HepG2 (cell line): ENCODE measurements around the gene FANCE. TPM values are rescaled to one million over a fixed set of nuclear protein-coding genes. Genes with fewer than 3 reads are reported as not detected.

ENCODE experiments used
- CHD2 ChIP-seq: IDR thresholded peaks from 2 replicates; pipeline ENCODE4 v1.6.1; 2011; ENCODE audit warnings: low read depth, low read length, improper control_type of control experiment
- ETS1 ChIP-seq: sonication (generic); formaldehyde crosslinking; IDR thresholded peaks from 2 replicates; pipeline ENCODE4 v1.4.0; 2020; ENCODE audit warnings: missing genetic modification reagents
- FOXO1 ChIP-seq: sonication (generic); formaldehyde crosslinking; IDR thresholded peaks from 2 replicates; pipeline ENCODE4 v1.4.0; 2020; ENCODE audit warnings: missing genetic modification reagents
- FOXP1 ChIP-seq, 2 experiments: fragments of 450-650 bp in 1 of 2; IDR thresholded peaks; 2 replicates each; pipeline ENCODE4 v1.6.1; 2017 to 2018; ENCODE audit warnings: antibody characterized with exemption in 1 of 2
- HDAC1 ChIP-seq: sonication (generic); formaldehyde crosslinking; IDR thresholded peaks from 2 replicates; pipeline ENCODE4 v1.5.1; 2020; ENCODE audit warnings: mild to moderate bottlenecking, missing genetic modification reagents
- LBX2 ChIP-seq: sonication (generic); formaldehyde crosslinking; IDR thresholded peaks from 2 replicates; pipeline ENCODE4 v1.5.0; 2020; ENCODE audit warnings: missing genetic modification reagents, mild to moderate bottlenecking, borderline replicate concordance
- MTERF4 ChIP-seq: sonication (generic); formaldehyde crosslinking; IDR thresholded peaks from 2 replicates; pipeline ENCODE4 v1.8.0; 2023; ENCODE audit warnings: mild to moderate bottlenecking, missing genetic modification reagents
- NFIB ChIP-seq: sonication (generic); formaldehyde crosslinking; IDR thresholded peaks from 2 replicates; pipeline ENCODE4 v1.9.0; 2021; ENCODE audit warnings: missing genetic modification reagents, mild to moderate bottlenecking, borderline replicate concordance
- PHF8 ChIP-seq: sonication (generic); formaldehyde crosslinking; IDR thresholded peaks from 2 replicates; pipeline ENCODE4 v1.5.0; 2020; ENCODE audit warnings: missing genetic modification reagents
- RORA ChIP-seq: sonication (generic); formaldehyde crosslinking; IDR thresholded peaks from 2 replicates; pipeline ENCODE4 v1.5.0; 2020; ENCODE audit warnings: mild to moderate bottlenecking, missing genetic modification reagents, moderate library complexity
- SMARCC2 ChIP-seq: fragments of 450-650 bp; IDR thresholded peaks from 2 replicates; pipeline ENCODE4 v1.6.1; 2017; ENCODE audit warnings: antibody characterized with exemption, mild to moderate bottlenecking
- TARDBP ChIP-seq: sonication (generic); formaldehyde crosslinking; IDR thresholded peaks from 2 replicates; pipeline ENCODE4 v1.8.0; 2022; ENCODE audit warnings: mild to moderate bottlenecking, missing genetic modification reagents
- TEAD3 ChIP-seq: optimal IDR thresholded peaks from 2 replicates; pipeline ENCODE3; 2016; ENCODE audit warnings: borderline replicate concordance
- THAP8 ChIP-seq: sonication (generic); formaldehyde crosslinking; IDR thresholded peaks from 2 replicates; pipeline ENCODE4 v1.5.1; 2020; ENCODE audit warnings: missing genetic modification reagents, mild to moderate bottlenecking, borderline replicate concordance
- YEATS2 ChIP-seq: sonication (generic); formaldehyde crosslinking; IDR thresholded peaks from 2 replicates; pipeline ENCODE4 v1.4.0; 2020; ENCODE audit warnings: missing genetic modification reagents, borderline replicate concordance
- YEATS4 ChIP-seq: sonication (generic); formaldehyde crosslinking; IDR thresholded peaks from 2 replicates; pipeline ENCODE4 v1.4.0; 2020; ENCODE audit warnings: missing genetic modification reagents, borderline replicate concordance
- ZNF10 ChIP-seq: sonication (generic); formaldehyde crosslinking; IDR thresholded peaks from 2 replicates; pipeline ENCODE4 v1.4.0; 2020; ENCODE audit warnings: mild to moderate bottlenecking, low read depth, missing genetic modification reagents, borderline replicate concordance
- ZNF30 ChIP-seq: sonication (generic); formaldehyde crosslinking; IDR thresholded peaks from 2 replicates; pipeline ENCODE4 v1.5.0; 2020; ENCODE audit warnings: mild to moderate bottlenecking, missing genetic modification reagents
- ZNF383 ChIP-seq: sonication (generic); formaldehyde crosslinking; IDR thresholded peaks from 2 replicates; pipeline ENCODE4 v1.4.0; 2020; ENCODE audit warnings: missing genetic modification reagents, mild to moderate bottlenecking, borderline replicate concordance
- ZNF441 ChIP-seq: sonication (generic); formaldehyde crosslinking; IDR thresholded peaks from 2 replicates; pipeline ENCODE4 v1.7.0; 2021; ENCODE audit warnings: missing genetic modification reagents, borderline replicate concordance
- ZNF574 ChIP-seq: sonication (generic); formaldehyde crosslinking; IDR thresholded peaks from 2 replicates; pipeline ENCODE4 v1.4.0; 2020; ENCODE audit warnings: missing genetic modification reagents
- ZNF781 ChIP-seq: sonication (generic); formaldehyde crosslinking; IDR thresholded peaks from 2 replicates; pipeline ENCODE4 v1.5.1; 2020; ENCODE audit warnings: borderline replicate concordance, mild to moderate bottlenecking, missing genetic modification reagents; ENCODE audit errors: not compliant biosample characterization
- polyA plus RNA-seq, 8 experiments: library from polyadenylated mRNA; depleted of rRNA in 3 of 8; stranded (reverse) in 7 of 8; unstranded in 1 of 8; fragments of >200 nt; fragmentation: Illumina TruSeq in 4 of 8; extraction: Trizol in 4 of 8; gene quantifications; 2 replicates each; pipeline versions ENCODE4 v1.2.1 to v1.2.3, GENCODE V29; 2011 to 2016; ENCODE audit warnings: low read depth in 4 of 8, missing spikeins in 1 of 8, mixed read lengths in 1 of 8; ENCODE audit not compliant: insufficient read depth in 1 of 8
- total RNA-seq, 5 experiments: library from RNA; depleted of rRNA; stranded (reverse); fragments of >200 nt; fragmentation: Illumina TruSeq; extraction: Trizol; gene quantifications; 2 replicates each; pipeline ENCODE4 v1.2.3, GENCODE V29; 2016; ENCODE audit warnings: low read depth in 1 of 5

Gene FANCE
- total and polyA plus RNA-seq, 2 of the 13 experiments (the other 11 are each of a cell fraction or from before 2014, with no cell fraction given): 7.1 to 11.2 TPM

DNA sequence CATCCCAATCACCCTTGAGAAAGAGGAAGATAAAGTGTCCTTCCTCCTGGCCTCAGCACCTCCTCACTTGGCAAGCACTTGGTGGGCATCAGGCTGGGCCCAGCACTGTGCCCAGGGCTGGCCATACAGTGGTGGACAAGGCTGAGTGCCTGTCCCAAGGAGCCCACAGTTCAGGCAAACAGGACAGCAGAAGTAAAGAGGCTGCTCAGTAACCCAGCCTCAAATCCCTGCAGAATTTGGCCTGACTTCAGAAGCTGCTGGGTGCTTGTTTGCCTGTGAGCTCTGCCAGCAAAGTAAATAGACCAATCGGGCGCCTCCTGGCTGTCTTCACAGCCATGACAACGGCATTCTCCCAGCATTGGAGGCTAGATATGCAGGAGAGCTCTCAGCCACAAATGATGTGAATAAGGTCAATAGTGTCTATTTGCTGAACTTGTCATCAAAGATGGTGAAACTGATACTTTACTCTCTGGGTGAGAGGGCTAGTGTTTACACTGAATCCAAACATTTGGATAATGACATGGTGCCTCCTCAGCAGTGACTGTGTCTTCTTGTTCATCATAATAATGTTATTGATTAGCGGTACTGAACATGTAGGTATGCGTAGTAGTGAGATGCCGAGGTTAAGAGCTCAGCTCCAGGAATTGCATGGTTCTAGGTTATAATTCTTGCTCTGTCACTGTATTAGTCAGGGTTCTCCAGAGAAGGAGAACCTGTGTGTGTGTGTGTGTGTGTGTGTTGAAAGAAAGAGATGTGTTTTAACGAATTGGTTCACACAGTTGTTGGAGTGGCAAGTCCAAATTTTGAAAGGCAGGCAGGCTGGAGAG, 36.9 kb upstream of the FANCE start (continued):
- TF ChIP-seq NFIB (CRISPR knock-in tag) (no peak), ZNF441 (peak; percentile 15; the same call in 1 of the 2 replicates), TARDBP (CRISPR knock-in tag) (peak; percentile 99), SMARCC2 (no peak), FOXO1 (peak; percentile 94; the same call in 1 of the 2 replicates), PHF8 (CRISPR knock-in tag) (peak; percentile 48; the same call in 1 of the 2 replicates), ZNF30 (CRISPR knock-in tag) (no peak), YEATS2 (peak; percentile 80; the same call in 1 of the 2 replicates), ZNF383 (no peak), HDAC1 (CRISPR knock-in tag) (peak; percentile 97), THAP8 (CRISPR knock-in tag) (no peak), ZNF574 (CRISPR knock-in tag) (peak; percentile 79), RORA (CRISPR knock-in tag) (peak; percentile 66; the same call in 1 of the 2 replicates), TEAD3 (CRISPR knock-in tag) (peak; percentile 93), MTERF4 (CRISPR knock-in tag) (peak; percentile 74; the same call in 1 of the 2 replicates), YEATS4 (CRISPR knock-in tag) (peak; percentile 18; the same call in 1 of the 2 replicates), CHD2 (no peak), ETS1 (CRISPR knock-in tag) (no peak), FOXP1 (IDR thresholded peaks at IDR 0.05) (peak; percentile 87), FOXP1 (CRISPR knock-in tag; IDR thresholded peaks at IDR 0.05) (peak; percentile 97), ZNF10 (CRISPR knock-in tag) (no peak), ZNF781 (CRISPR knock-in tag) (no peak), LBX2 (CRISPR knock-in tag) (no peak)
